NCI-H1417 treated with DMSO at 0.1 percent for 48 hours (cell line): ENCODE data around the gene THTPA.
"Not testable (repeated sequence)": the region's sequence is repeated elsewhere in the genome, so short reads cannot be mapped to it uniquely, and the experiment has no call there.

Experiments used
- DNase-seq: peaks from one replicate; lab custom pipeline; 2025; lab: John Stamatoyannopoulos, UW

Gene THTPA

DNA sequence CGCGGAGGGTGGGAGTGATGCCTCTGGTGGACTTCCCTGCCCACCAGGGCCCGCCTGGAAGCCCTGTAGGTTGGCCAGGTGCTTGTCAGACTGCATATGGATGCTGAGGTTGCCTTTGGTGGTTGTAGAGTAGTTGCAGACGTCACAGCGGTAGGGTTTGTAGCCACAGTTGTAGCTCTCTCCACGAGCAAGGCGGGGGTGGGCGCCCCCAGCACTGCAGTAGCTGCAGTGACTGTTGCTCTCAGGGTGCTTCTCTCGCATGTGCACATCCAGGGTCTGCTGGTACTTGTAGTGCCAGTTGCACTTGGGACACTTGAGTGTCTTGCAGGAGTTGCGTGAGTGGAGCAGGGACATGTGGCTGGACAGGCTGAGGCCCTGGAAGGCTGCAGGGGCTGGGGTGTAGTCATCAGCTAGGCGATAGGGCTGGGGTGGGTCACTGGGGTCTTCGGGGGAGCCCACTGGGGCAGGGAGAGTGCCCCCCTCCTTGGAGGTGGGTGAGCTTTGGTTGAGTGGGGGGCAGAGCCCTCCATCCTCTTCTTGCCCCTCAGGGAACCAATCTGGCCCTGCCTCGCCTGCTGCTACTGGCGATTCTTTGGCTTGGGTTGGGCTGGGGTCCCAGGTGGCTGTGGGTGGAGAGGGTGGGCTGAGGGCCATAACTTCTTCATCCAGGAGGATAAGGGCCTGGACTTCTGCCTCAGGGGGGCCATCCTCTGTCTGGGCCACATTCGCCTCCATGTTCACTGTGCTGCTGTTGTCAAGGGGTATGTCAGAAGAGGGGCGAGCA, 22.2 kb upstream of the THTPA start:
- no peak for DNase-seq

DNA sequence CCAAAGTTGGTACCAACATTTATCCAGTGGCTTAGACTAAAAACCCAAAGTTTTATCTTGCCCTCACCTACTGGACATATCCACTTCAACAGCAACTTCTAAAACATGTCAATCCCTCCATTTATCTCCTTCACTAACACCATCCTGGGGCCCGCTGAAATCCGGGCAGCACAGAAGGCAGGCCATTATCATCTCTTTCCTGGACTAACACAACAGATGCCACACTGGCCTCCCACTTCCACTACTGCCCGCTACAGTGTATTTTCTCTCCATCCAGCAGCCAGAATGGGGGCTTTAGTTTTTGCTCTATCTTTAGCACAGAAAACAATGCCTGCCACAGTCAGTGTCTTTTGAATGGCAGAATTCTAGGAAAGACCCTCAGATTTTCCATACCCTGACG, 20.1 kb upstream of the THTPA start:
- DNase-seq = no peak

GRCh38 chr14:23536494-23536893, 19.6 kb upstream of the THTPA start:
- no peak for DNase-seq

GRCh38 chr14:23536906-23537305, 19.2 kb upstream of the THTPA start:
- DNase-seq = not testable (repeated sequence)

- no peak for DNase-seq
Observed at GRCh38 chr14:23537351-23538049, 18.6 kb upstream of the THTPA start.

- DNase-seq = no peak
Observed at GRCh38 chr14:23538050-23538718, 17.9 kb upstream of the THTPA start.

DNA sequence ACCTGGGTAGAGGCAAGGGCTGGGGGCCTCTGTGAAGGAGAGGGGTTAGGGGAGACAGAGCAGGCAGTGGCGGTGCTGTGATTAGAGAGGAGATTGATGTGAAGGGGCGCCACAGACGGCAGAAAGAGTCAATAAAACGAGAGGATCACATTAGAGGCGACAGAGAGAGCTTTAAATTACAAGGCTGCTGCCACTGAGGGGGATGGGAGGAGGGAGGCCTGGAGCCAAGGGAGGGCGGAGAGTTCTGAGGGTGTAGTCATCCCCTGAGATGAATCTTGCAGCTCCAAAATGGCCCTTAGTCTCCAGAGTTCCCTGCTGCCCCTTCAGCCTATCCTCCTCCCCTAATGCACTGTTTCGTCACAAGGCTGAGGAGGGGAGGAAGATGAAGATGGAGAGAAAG, 17.3 kb upstream of the THTPA start:
- DNase-seq = no peak

- DNase-seq = no peak
Observed at GRCh38 chr14:23539248-23540140, 16.6 kb upstream of the THTPA start.

- no peak for DNase-seq
Observed at GRCh38 chr14:23540141-23540469, 16.0 kb upstream of the THTPA start.

- no peak for DNase-seq
Observed at GRCh38 chr14:23542261-23542660, 13.8 kb upstream of the THTPA start.

DNA sequence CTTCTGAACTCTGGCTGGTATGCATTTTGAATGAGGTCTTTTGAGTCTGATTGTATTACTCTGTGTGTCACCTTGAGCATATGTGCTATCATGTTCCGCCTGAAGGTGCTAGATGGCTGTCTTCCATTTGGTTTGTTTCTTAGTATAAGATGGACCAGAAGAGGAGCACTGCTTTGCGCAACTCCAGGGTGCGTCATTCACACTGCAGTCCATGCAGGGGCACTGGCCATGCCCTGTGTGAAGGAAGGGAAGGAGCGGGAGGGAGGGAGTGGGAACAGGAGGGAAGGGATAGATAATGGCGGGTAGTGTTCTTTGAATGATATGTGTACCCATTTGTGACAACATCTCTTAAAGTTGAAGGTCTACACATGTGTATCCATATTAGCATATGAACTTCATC, 12.7 kb upstream of the THTPA start:
- no peak for DNase-seq

- no peak for DNase-seq
Observed at GRCh38 chr14:23544511-23545447, 11.3 kb upstream of the THTPA start.

DNA sequence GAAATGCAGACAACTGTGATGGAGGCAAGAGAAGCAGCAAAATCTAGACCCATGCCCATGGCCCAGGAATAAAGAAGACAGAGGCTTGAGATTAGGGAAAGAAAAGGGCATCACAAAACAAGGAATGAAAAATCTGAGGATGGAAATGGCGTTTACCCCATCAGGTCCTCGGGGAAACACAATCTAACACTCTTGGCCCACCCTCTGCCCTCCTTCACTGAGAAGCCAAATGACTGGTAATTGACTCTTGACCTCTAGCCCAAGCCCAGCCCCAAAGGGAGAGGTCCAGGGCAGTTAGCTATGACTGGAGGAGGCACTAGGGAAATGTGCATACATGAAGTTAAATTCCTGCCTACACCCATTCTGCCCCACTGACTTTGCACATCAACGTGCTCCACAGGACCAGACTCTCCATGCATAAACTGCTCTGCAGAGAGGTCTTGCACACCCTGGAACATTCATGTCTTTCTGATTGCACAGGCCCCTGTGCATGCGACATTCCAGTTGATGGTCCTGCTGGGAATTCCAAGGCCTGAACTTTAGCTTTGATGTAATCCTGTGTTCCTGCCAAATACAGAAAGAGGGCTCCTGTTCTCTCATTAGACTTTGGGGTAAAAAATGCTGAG, 10.2 kb upstream of the THTPA start:
- DNase-seq = no peak

- no peak for DNase-seq
Observed at GRCh38 chr14:23546450-23547035, 9.5 kb upstream of the THTPA start.

DNA sequence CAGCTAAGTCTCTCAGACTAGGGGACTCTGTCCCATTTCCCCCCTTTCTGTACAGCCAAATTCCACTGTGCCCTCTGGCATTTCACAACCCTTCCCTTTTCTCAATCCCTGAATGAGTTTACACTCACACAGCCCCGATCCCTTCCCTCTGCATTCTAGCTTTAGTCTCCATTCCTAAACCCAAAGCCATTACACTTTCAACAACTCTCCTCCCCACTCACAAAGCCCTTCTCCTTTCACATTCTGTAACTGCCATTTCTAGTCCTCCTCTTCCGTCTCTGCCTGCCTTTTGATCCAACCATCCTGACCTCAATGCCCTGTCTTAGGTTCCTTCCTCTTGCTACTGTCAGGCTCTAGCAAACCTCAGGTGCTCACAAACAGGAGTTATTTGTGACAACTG, 8.1 kb upstream of the THTPA start:
- no peak for DNase-seq

GRCh38 chr14:23548351-23549318, 7.4 kb upstream of the THTPA start:
- DNase-seq = no peak

DNA sequence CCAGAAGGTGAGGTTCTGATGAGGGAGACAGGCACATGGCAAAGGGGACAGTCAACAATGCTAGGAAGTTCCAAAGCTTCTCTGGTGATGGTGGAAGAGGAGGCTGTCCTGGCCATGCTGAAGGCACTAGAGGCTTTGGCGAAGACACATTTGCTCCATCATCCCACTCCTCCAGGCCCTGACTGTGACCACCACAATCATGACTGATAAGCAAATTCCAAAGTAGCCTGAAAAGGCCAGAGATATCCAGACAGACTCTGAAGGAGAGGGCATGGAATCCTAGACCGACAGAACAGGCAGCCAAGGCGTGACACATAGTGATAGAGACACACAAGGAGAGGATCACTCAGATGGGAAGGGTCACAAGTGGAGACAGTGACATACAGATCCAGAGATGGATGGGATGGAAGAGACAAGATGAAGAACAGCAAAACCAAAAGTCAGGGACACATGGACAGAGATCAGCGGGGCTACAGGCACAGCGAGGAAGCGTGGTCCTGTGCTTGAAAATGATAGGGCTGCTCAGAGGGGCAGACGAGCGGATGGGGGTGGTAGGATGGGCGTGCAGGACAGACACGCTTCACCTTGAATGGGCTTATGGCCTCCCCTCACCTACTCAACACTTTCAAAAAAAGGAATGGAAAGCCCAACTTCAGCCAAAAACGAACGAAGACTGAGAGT, 5.8 kb upstream of the THTPA start:
- DNase-seq = no peak

GRCh38 chr14:23550812-23551265, 5.2 kb upstream of the THTPA start:
- DNase-seq = no peak
